ENCODE data around the gene TRPM5.

The TRPM5 gene

GRCh38 chr11:2470495-2470894 lies 26.2 kb upstream of the TRPM5 start:
- peaks cover 51% of the 10 kb centered on the region for H3K27me3 ChIP-seq (ENCODE audit: insufficient read depth, low read length)
- no peaks in the 10 kb centered on the region for H3K79me2 ChIP-seq (ENCODE audit: control insufficient read depth, insufficient read depth, low read length, unreplicated experiment)
- no peak overlapping the region for H3K27ac ChIP-seq (ENCODE audit: low read depth, low read length)
- no peaks in the 10 kb centered on the region for H3K4me1 ChIP-seq (ENCODE audit: control insufficient read depth, insufficient read depth, low read length, unreplicated experiment)
- no peaks in the 10 kb centered on the region for H3K36me3 ChIP-seq (ENCODE audit: insufficient read depth, low read length)
- no peak overlapping the region for H2AFZ ChIP-seq (ENCODE audit: low read length, unreplicated experiment)
- no peak overlapping the region for H3K4me3 ChIP-seq (ENCODE audit: low read depth, low read length)

- Histone ChIP-seq H2AFZ (ENCODE audit: low read length, unreplicated experiment) (no peak overlapping the region), H3K4me3 (ENCODE audit: low read depth, low read length) (no peak overlapping the region), H3K79me2 (ENCODE audit: control insufficient read depth, insufficient read depth, low read length, unreplicated experiment) (no peaks in the 10 kb centered on the region), H3K36me3 (ENCODE audit: insufficient read depth, low read length) (no peaks in the 10 kb centered on the region), H3K27me3 (ENCODE audit: insufficient read depth, low read length) (peaks cover 41% of the 10 kb centered on the region), H3K27ac (ENCODE audit: low read depth, low read length) (no peak overlapping the region), H3K4me1 (ENCODE audit: control insufficient read depth, insufficient read depth, low read length, unreplicated experiment) (no peaks in the 10 kb centered on the region)
These were observed 24.3 kb upstream of the TRPM5 start for GRCh38 chr11:2468363-2469235.

GRCh38 chr11:2467695-2468055 lies 23.4 kb upstream of the TRPM5 start:
- Histone ChIP-seq H3K4me3 (ENCODE audit: low read depth, low read length) (no peak overlapping the region), H3K27ac (ENCODE audit: low read depth, low read length) (no peak overlapping the region), H3K27me3 (ENCODE audit: insufficient read depth, low read length) (peaks cover 41% of the 10 kb centered on the region), H2AFZ (ENCODE audit: low read length, unreplicated experiment) (no peak overlapping the region), H3K36me3 (ENCODE audit: insufficient read depth, low read length) (no peaks in the 10 kb centered on the region), H3K4me1 (ENCODE audit: control insufficient read depth, insufficient read depth, low read length, unreplicated experiment) (no peaks in the 10 kb centered on the region), H3K79me2 (ENCODE audit: control insufficient read depth, insufficient read depth, low read length, unreplicated experiment) (no peaks in the 10 kb centered on the region)

GRCh38 chr11:2466869-2467694 lies 22.8 kb upstream of the TRPM5 start:
- H3K27ac ChIP-seq (ENCODE audit: low read depth, low read length), result no peak overlapping the region
- H3K36me3 ChIP-seq (ENCODE audit: insufficient read depth, low read length), result no peaks in the 10 kb centered on the region
- H3K79me2 ChIP-seq (ENCODE audit: control insufficient read depth, insufficient read depth, low read length, unreplicated experiment), result no peaks in the 10 kb centered on the region
- H2AFZ ChIP-seq (ENCODE audit: low read length, unreplicated experiment), result no peak overlapping the region
- peaks cover 41% of the 10 kb centered on the region for H3K27me3 ChIP-seq (ENCODE audit: insufficient read depth, low read length)
- no peaks in the 10 kb centered on the region for H3K4me1 ChIP-seq (ENCODE audit: control insufficient read depth, insufficient read depth, low read length, unreplicated experiment)
- H3K4me3 ChIP-seq (ENCODE audit: low read depth, low read length), result no peak overlapping the region

GRCh38 chr11:2466069-2466801 lies 21.9 kb upstream of the TRPM5 start:
- H3K27me3 ChIP-seq (ENCODE audit: insufficient read depth, low read length), result peaks cover 38% of the 10 kb centered on the region
- H3K36me3 ChIP-seq (ENCODE audit: insufficient read depth, low read length), result no peaks in the 10 kb centered on the region
- no peaks in the 10 kb centered on the region for H3K79me2 ChIP-seq (ENCODE audit: control insufficient read depth, insufficient read depth, low read length, unreplicated experiment)
- no peak overlapping the region for H3K4me3 ChIP-seq (ENCODE audit: low read depth, low read length)
- H2AFZ ChIP-seq (ENCODE audit: low read length, unreplicated experiment), result no peak overlapping the region
- H3K4me1 ChIP-seq (ENCODE audit: control insufficient read depth, insufficient read depth, low read length, unreplicated experiment), result no peaks in the 10 kb centered on the region
- no peak overlapping the region for H3K27ac ChIP-seq (ENCODE audit: low read depth, low read length)

- Histone ChIP-seq H3K27me3 (ENCODE audit: insufficient read depth, low read length) (peaks cover 31% of the 10 kb centered on the region), H3K4me3 (ENCODE audit: low read depth, low read length) (no peak overlapping the region), H3K79me2 (ENCODE audit: control insufficient read depth, insufficient read depth, low read length, unreplicated experiment) (no peaks in the 10 kb centered on the region), H2AFZ (ENCODE audit: low read length, unreplicated experiment) (no peak overlapping the region), H3K4me1 (ENCODE audit: control insufficient read depth, insufficient read depth, low read length, unreplicated experiment) (no peaks in the 10 kb centered on the region), H3K36me3 (ENCODE audit: insufficient read depth, low read length) (no peaks in the 10 kb centered on the region), H3K27ac (ENCODE audit: low read depth, low read length) (no peak overlapping the region)
These were observed 21.1 kb upstream of the TRPM5 start for GRCh38 chr11:2465202-2466068.

- H3K4me1 ChIP-seq (ENCODE audit: control insufficient read depth, insufficient read depth, low read length, unreplicated experiment), result no peaks in the 10 kb centered on the region
- H3K27me3 ChIP-seq (ENCODE audit: insufficient read depth, low read length), result peaks cover 25% of the 10 kb centered on the region; the same call in 1 of the 2 replicates
- H3K36me3 ChIP-seq (ENCODE audit: insufficient read depth, low read length), result no peaks in the 10 kb centered on the region
- no peak overlapping the region for H3K4me3 ChIP-seq (ENCODE audit: low read depth, low read length)
- H3K79me2 ChIP-seq (ENCODE audit: control insufficient read depth, insufficient read depth, low read length, unreplicated experiment), result no peaks in the 10 kb centered on the region
- H3K27ac ChIP-seq (ENCODE audit: low read depth, low read length), result no peak overlapping the region
- no peak overlapping the region for H2AFZ ChIP-seq (ENCODE audit: low read length, unreplicated experiment)
These were observed 20.3 kb upstream of the TRPM5 start for GRCh38 chr11:2464451-2465165.

GRCh38 chr11:2463766-2464277 lies 19.5 kb upstream of the TRPM5 start:
- Histone ChIP-seq H3K36me3 (ENCODE audit: insufficient read depth, low read length) (no peaks in the 10 kb centered on the region), H3K4me1 (ENCODE audit: control insufficient read depth, insufficient read depth, low read length, unreplicated experiment) (no peaks in the 10 kb centered on the region), H3K4me3 (ENCODE audit: low read depth, low read length) (no peak overlapping the region), H3K27me3 (ENCODE audit: insufficient read depth, low read length) (peaks cover 31% of the 10 kb centered on the region), H3K27ac (ENCODE audit: low read depth, low read length) (no peak overlapping the region), H3K79me2 (ENCODE audit: control insufficient read depth, insufficient read depth, low read length, unreplicated experiment) (no peaks in the 10 kb centered on the region), H2AFZ (ENCODE audit: low read length, unreplicated experiment) (no peak overlapping the region)

- Histone ChIP-seq H3K27ac (ENCODE audit: low read depth, low read length) (no peak overlapping the region), H3K27me3 (ENCODE audit: insufficient read depth, low read length) (peaks cover 32% of the 10 kb centered on the region), H3K4me1 (ENCODE audit: control insufficient read depth, insufficient read depth, low read length, unreplicated experiment) (no peaks in the 10 kb centered on the region), H3K36me3 (ENCODE audit: insufficient read depth, low read length) (no peaks in the 10 kb centered on the region), H3K79me2 (ENCODE audit: control insufficient read depth, insufficient read depth, low read length, unreplicated experiment) (no peaks in the 10 kb centered on the region), H3K4me3 (ENCODE audit: low read depth, low read length) (no peak overlapping the region), H2AFZ (ENCODE audit: low read length, unreplicated experiment) (no peak overlapping the region)
These were observed 18.9 kb upstream of the TRPM5 start for GRCh38 chr11:2462986-2463765.

Measured in ACC112 (cell line).